Activated CD8-positive, alpha-beta T cell treated with anti-CD3 and anti-CD28 coated beads for 36 hours (primary cell): ENCODE data around the gene PECR. TPM values are rescaled to one million over a fixed set of nuclear protein-coding genes. Genes with fewer than 3 reads are reported as not detected.
A peak's percentile ranks its signal among the peaks of the same experiment; 100 is the strongest.

Experiments used
- ATAC-seq: fragments of 200-7000 bp; cut with Tn5 transposase; one replicate; pipeline ENCODE4 v1.10.0; 2021; ENCODE audit warnings: mild to moderate bottlenecking, moderate library complexity
- CTCF ChIA-PET: fragments of 350-600 bp; sonication (Branson Sonifier 250); formaldehyde crosslinking; loops from one replicate; lab custom pipeline; 2021; ENCODE audit warnings: antibody characterized with exemption; lab: Charles Lee
- POLR2A ChIA-PET: fragments of 350-600 bp; sonication (Branson Sonifier 250); formaldehyde crosslinking; loops from one replicate; lab custom pipeline; 2021; ENCODE audit warnings: antibody characterized with exemption; lab: Charles Lee
- DNase-seq: peaks from one replicate; pipeline ENCODE4 v3.0.0-alpha.2; 2020
- H3K27ac Mint-ChIP-seq: one replicate; pipeline ENCODE4 v1.8.0; 2021; ENCODE audit warnings: mild to moderate bottlenecking, mixed read lengths
- H3K27me3 Mint-ChIP-seq: one replicate; pipeline ENCODE4 v1.8.0; 2021; ENCODE audit warnings: mixed read lengths
- H3K36me3 Mint-ChIP-seq: one replicate; pipeline ENCODE4 v1.8.0; 2021; ENCODE audit warnings: low read depth, mixed read lengths
- H3K4me1 Mint-ChIP-seq: one replicate; pipeline ENCODE4 v1.8.0; 2021; ENCODE audit warnings: low read depth, mixed read lengths
- H3K4me3 Mint-ChIP-seq: one replicate; pipeline ENCODE4 v1.8.0; 2021; ENCODE audit warnings: mild to moderate bottlenecking, moderate library complexity, mixed read lengths
- H3K9me3 Mint-ChIP-seq: one replicate; pipeline ENCODE4 v1.8.0; 2021; ENCODE audit warnings: mixed read lengths
- intact Hi-C: fragments of 100-400 bp; cut with micrococcal nuclease; formaldehyde crosslinking; loops from one replicate; pipeline ENCODE4 v1.10.0; 2022
- total RNA-seq, 2 experiments: library from RNA; stranded (reverse); gene quantifications; one replicate each; pipeline ENCODE4 v1.2.3, GENCODE V29; 2021
- TF ChIP-seq, protein P1 (sequence below): fragments of 200-600 bp; IDR thresholded peaks from one replicate; pipeline ENCODE4 v1.8.0; 2022; ENCODE audit warnings: antibody characterized with exemption, mild to moderate bottlenecking

Gene PECR
- total RNA-seq, 2 experiments from 2014 or later: 21.1 to 22.5 TPM

DNA sequence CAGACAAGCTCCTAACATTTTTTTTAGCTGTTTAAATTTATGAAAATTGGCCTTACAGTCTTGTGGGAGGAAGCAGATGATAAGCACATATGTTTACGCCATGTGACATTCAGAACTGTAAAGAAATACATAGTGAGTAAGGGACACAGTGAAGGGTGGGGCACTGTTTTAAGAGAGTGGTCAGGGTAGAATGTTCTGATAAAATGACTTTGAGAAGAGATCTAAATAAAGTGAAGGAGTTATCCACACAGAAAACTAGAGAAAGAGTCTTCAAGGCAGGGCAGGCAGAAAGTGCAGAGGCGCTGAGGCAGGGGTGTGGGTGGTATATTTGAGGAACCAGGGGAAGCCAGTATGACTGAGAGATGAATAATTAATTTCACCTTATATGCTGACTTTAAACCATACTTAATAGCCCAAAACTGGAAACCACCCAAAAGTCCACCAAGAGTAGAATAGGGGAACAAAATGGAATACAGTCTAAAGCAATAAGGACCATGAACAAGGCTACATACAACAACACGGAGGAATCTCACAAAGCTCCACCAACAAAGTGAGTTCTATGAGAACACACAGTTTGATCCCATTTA is 76.8 kb downstream of the PECR start:
- Mint-ChIP-seq H3K4me1 (peaks cover 48% of the 10 kb centered on the region), H3K27ac (peak overlapping the region; percentile 78), H3K36me3 (no peaks in the 10 kb centered on the region), H3K4me3 (peak overlapping the region; percentile 18), H3K9me3 (no peaks in the 10 kb centered on the region), H3K27me3 (no peaks in the 10 kb centered on the region)
- ChIA-PET CTCF (interaction anchor here (0.6 to 3.6 kb wide), 5 partner anchors 12 to 106 kb away, joined by 3 to 21 read pairs (median 3); no protein-coding TSS in a partner anchor), POLR2A (no interaction called here)
- DNase-seq (peak; percentile 44), ATAC-seq (peak; percentile 48)
- TF ChIP-seq, protein P1, sequence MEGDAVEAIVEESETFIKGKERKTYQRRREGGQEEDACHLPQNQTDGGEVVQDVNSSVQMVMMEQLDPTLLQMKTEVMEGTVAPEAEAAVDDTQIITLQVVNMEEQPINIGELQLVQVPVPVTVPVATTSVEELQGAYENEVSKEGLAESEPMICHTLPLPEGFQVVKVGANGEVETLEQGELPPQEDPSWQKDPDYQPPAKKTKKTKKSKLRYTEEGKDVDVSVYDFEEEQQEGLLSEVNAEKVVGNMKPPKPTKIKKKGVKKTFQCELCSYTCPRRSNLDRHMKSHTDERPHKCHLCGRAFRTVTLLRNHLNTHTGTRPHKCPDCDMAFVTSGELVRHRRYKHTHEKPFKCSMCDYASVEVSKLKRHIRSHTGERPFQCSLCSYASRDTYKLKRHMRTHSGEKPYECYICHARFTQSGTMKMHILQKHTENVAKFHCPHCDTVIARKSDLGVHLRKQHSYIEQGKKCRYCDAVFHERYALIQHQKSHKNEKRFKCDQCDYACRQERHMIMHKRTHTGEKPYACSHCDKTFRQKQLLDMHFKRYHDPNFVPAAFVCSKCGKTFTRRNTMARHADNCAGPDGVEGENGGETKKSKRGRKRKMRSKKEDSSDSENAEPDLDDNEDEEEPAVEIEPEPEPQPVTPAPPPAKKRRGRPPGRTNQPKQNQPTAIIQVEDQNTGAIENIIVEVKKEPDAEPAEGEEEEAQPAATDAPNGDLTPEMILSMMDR: no peak
- intact Hi-C loops: loop anchor here (5.0 kb wide), 1 partner anchor 52 kb away; no protein-coding TSS in a partner anchor

DNA sequence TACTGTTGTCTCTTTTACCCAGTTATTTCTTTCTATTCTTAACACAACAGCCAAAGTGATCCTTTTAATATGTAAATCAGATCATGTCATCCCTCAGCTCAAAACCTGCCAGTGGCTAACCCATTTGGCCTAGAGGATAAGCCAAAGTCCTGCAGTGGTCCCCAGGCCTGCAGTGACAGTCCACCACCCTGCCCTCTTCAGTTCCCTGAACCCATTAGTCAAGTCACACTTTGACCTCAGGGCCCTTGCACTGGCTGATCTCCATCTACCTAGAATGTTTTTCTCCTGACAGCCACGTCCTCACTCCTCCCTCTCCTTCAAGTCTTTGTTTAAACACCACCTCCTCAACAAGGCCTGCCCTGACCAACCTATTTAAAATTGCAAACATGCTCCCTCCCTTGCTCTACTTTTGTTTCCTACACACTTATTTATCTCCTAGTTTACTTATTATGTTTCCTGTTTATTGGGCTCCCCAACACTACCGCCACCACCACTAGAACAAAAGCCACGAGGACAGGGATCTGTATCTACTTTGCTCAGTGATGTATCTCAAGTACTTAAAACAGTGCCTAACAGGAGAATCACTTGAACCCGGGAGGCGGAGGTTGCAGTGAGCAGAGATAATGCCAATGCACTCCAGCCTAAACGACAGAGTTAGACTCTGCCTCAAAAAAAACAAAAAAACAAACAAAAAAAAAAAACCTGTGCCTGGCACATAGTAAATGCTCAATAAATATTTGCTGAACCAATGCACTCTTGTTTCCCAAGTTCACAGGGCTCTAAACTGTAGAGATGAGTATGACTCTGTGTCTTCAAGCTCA is 77.5 kb downstream of the PECR start:
- ChIA-PET CTCF (interaction anchor here (1.5 to 3.6 kb wide), 3 partner anchors 12 to 53 kb away, joined by 5 to 21 read pairs (median 17); no protein-coding TSS in a partner anchor), POLR2A (interaction anchor here (1.0 kb wide), 1 partner anchor 8 kb away, joined by 4 read pairs; no protein-coding TSS in a partner anchor)
- ATAC-seq: no peak
- H3K4me3 Mint-ChIP-seq: no peak overlapping the region
- H3K4me1 Mint-ChIP-seq: peaks cover 43% of the 10 kb centered on the region
- intact Hi-C loops: no loop called here
- no peak for DNase-seq
- no peaks in the 10 kb centered on the region for H3K27me3 Mint-ChIP-seq
- peak overlapping the region; percentile 1 for H3K27ac Mint-ChIP-seq
- H3K36me3 Mint-ChIP-seq: no peaks in the 10 kb centered on the region
- no peaks in the 10 kb centered on the region for H3K9me3 Mint-ChIP-seq
- TF ChIP-seq, protein P1: no peak

DNA sequence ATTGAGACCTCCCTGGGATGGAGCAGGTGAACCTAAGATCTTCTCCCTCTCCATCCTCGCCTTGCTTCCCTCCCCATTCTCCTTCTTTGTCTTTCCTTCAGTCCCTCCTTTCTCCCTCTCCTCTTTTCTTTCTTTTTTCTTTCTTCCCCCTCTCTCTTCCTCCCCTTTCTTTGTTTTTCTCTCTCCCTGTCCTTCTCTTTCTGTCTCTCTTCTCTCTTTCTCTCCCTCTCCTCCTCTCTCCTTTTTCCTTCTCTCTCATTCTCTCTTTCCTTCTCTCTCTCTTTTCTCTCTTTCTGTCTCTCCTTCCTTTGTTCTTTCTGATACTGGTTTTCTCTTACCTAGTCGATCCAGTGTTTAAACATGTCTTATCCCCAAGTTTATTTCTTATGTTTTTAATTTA is 78.9 kb downstream of the PECR start:
- TF ChIP-seq, protein P1: no peak
- Mint-ChIP-seq H3K9me3 (no peaks in the 10 kb centered on the region), H3K27me3 (no peaks in the 10 kb centered on the region), H3K4me3 (no peak overlapping the region), H3K36me3 (peaks cover under 1% of the 10 kb centered on the region), H3K4me1 (peaks cover 42% of the 10 kb centered on the region), H3K27ac (no peak overlapping the region)
- ATAC-seq: no peak
- ChIA-PET CTCF (interaction anchor here (1.5 kb wide), 1 partner anchor 21 kb away, joined by 5 read pairs; no protein-coding TSS in a partner anchor), POLR2A (interaction anchor here (1.2 kb wide), 1 partner anchor 10 kb away, joined by 4 read pairs; no protein-coding TSS in a partner anchor)
- DNase-seq: no peak
- intact Hi-C loops: no loop called here

DNA sequence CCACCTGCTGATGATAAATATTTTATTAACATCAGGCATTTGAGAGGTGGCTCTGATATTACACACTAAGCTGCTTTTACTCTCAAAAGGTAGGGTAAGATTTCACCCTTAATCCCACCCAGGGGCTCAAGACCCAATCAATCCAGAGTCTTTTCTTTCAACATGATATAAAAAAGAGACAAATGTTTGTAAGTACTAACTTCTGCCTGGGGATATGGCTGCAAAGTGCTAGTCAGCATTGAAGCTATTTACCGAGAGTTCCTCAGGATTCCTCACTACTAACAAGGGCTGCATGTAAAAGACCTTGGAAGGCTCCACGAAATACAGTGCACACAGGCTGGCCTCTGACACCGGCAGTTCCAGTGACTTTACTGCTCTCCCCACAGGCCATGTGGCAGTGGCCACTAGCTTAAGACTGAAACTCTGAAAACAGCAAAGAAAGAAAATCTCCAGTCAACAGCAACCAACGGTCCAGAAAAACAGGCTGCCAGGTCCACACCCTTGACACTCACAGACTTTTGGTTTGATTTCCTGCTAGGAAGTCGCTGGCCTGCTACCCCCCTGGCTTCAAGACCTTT is 79.4 kb downstream of the PECR start:
- no peak for ATAC-seq
- Mint-ChIP-seq H3K36me3 (peaks cover 4% of the 10 kb centered on the region), H3K27ac (no peak overlapping the region), H3K4me1 (peaks cover 45% of the 10 kb centered on the region), H3K9me3 (no peaks in the 10 kb centered on the region), H3K27me3 (no peaks in the 10 kb centered on the region), H3K4me3 (no peak overlapping the region)
- ChIA-PET POLR2A (interaction anchor here (1.2 to 1.3 kb wide), 3 partner anchors 11 to 13 kb away, joined by 3 to 5 read pairs (median 4); no protein-coding TSS in a partner anchor), CTCF (interaction anchor here (0.8 to 2.0 kb wide), 3 partner anchors 10 to 23 kb away, joined by 3 to 9 read pairs (median 5); no protein-coding TSS in a partner anchor)
- TF ChIP-seq, protein P1: no peak
- intact Hi-C loops: no loop called here
- no peak for DNase-seq
